Dermis lymphatic vessel endothelial cell (primary cell): Measurements from ENCODE around the gene MLANA. TPM values are rescaled to one million over a fixed set of nuclear protein-coding genes. Genes with fewer than 3 reads are reported as not detected.

ENCODE experiments used
- total RNA-seq: library from RNA; depleted of rRNA; stranded (reverse); fragments of >200 nt; gene quantifications from 2 replicates; pipeline ENCODE4 v1.2.1, GENCODE V29; 2014

The MLANA gene
- total RNA-seq = not detected in 2 replicates

GRCh38 chr9:5890641-5891040 is at the start of gene MLANA:
Gene MLANA (plus strand): TSS chr9:5890889. CDS start chr9:5892475, 1,586 bp downstream.

Other genes with a start within 250 kb of the MLANA start
- 12.4 and 19.5 TPM in 2 replicates for gene ERMP1, start 57.8 kb upstream of the MLANA start, total RNA-seq
- gene RANBP6, start 124.7 kb downstream of the MLANA start, total RNA-seq = 32.5 and 38.2 TPM in 2 replicates